Psoas muscle (tissue), 8 donors: ENCODE results near the gene PNLIP. TPM values are rescaled to one million over a fixed set of nuclear protein-coding genes. Genes with fewer than 3 reads are reported as not detected.

Experiments used
- ATAC-seq, 4 donors: fragments of 200-7000 bp; cut with Tn5 transposase; one replicate each; pipeline ENCODE4 v1.9.1; 2020; ENCODE audit warnings: moderate library complexity in 3 of 4, mild to moderate bottlenecking in 2 of 4
- DNase-seq, 2 donors: peaks; one replicate each; pipeline ENCODE4 v3.0.0-alpha.2; 2020
- H3K27ac ChIP-seq: fragments of 200-600 bp; one replicate; pipeline ENCODE4 v1.8.0; 2022
- H3K27me3 ChIP-seq, 3 donors: fragments of 200-600 bp in 1 of 3; one replicate each; pipeline versions ENCODE4 v1.6.1 to v1.8.0; 2013 to 2022; ENCODE audit warnings: low read length in 2 of 3, mild to moderate bottlenecking in 2 of 3, moderate library complexity in 1 of 3; ENCODE audit not compliant: insufficient read depth in 3 of 3
- H3K36me3 ChIP-seq, 2 donors: fragments of 200-600 bp in 1 of 2; one replicate each; pipeline versions ENCODE4 v1.6.1 to v1.8.0; 2013 to 2022; ENCODE audit warnings: low read depth in 1 of 2, mild to moderate bottlenecking in 1 of 2, moderate library complexity in 1 of 2; ENCODE audit not compliant: insufficient read depth in 1 of 2
- H3K4me1 ChIP-seq: fragments of 200-600 bp; one replicate; pipeline ENCODE4 v1.8.0; 2022
- H3K4me3 ChIP-seq: fragments of 200-600 bp; one replicate; pipeline ENCODE4 v1.8.0; 2022; ENCODE audit warnings: mild to moderate bottlenecking
- H3K9me3 ChIP-seq: fragments of 200-600 bp; one replicate; pipeline ENCODE4 v1.8.0; 2022
- CTCF ChIP-seq: fragments of 200-600 bp; IDR thresholded peaks from one replicate; pipeline ENCODE4 v1.8.0; 2022; ENCODE audit warnings: antibody characterized with exemption
- whole genome bisulfite sequencing, 3 donors: extraction: QIAGEN DNeasy Blood & Tissue Kit; methylation state at CpG; one replicate each; pipeline versions ENCODE4 v1.1.6 to v1.1.7; 2013; 5-methylcytosine and 5-hydroxymethylcytosine counted together
- intact Hi-C, 2 donors: fragments of 100-400 bp; cut with DNase I; formaldehyde crosslinking; loops; one replicate each; pipeline versions ENCODE4 v1.11.0 to v1.14.2; 2022
- polyA plus RNA-seq, 3 donors: library from polyadenylated mRNA; stranded (reverse); fragments of 200-250 nt; gene quantifications; one replicate each; pipeline ENCODE4 v1.2.3, GENCODE V29; 2013
- total RNA-seq, 4 donors: library from RNA; stranded (reverse); fragmentation: NEBNext Ultra II Directional in 2 of 4; extraction: Animal tissue kit (Norgen Biotek cat#: 25700) in 2 of 4; gene quantifications; one replicate each; pipeline versions ENCODE4 v1.2.1 to v1.2.4, GENCODE V29; 2021 to 2023
- donor health status: healthy with polysubstance abuse.
- donor health status: DM: no; HTN: no; CAD: no; lungs with moderate emphysema.
- donor health status: Bipolar disorder and iron deficiency.
- donor health status: healthy.
- donor health status: DM: yes; HTN: yes; CAD: no.
- donor health status: DM: no; HTN: no; CAD: no.
- donor health status: DM: no; HTN: no; CAD: no.
- donor health status: DM: yes; HTN: yes; CAD: no.

PNLIP gene
- total and polyA plus RNA-seq, 7 donors = 0.03 to 3.5 (median 0.15) TPM; not detected in 2

- Histone ChIP-seq H3K4me1 (no peaks in the 10 kb centered on the region), H3K36me3 (no peaks in the 10 kb centered on the region), H3K27ac (no peak overlapping the region), H3K27me3 (no peaks in the 10 kb centered on the region), H3K4me3 (no peak overlapping the region), H3K9me3 (no peaks in the 10 kb centered on the region)
- no peak for ATAC-seq
- no peak for TF ChIP-seq CTCF
- 82 to 91% (median 86%) methylated on average over 1 of the region's 1 CpG for WGBS, 3 donors
- intact Hi-C loops = no loop called here
- DNase-seq = no peak
These were observed 609 bp upstream of the PNLIP start for GRCh38 chr10:116545122-116545521.

- H3K4me1 ChIP-seq = no peaks in the 10 kb centered on the region
- no peaks in the 10 kb centered on the region for H3K27me3 ChIP-seq
- no peak for DNase-seq
- no peak for ATAC-seq
- H3K27ac ChIP-seq = no peak overlapping the region
- no peaks in the 10 kb centered on the region for H3K9me3 ChIP-seq
- intact Hi-C loops = no loop called here
- H3K4me3 ChIP-seq = no peak overlapping the region
- H3K36me3 ChIP-seq = no peaks in the 10 kb centered on the region
- no peak for TF ChIP-seq CTCF
- 86% methylated on average over 5 of the region's 5 CpGs for WGBS, 3 donors
These were observed 2.6 kb downstream of the PNLIP start for GRCh38 chr10:116548301-116548700.

- no peak overlapping the region for H3K27ac ChIP-seq
- WGBS, 3 donors = 89 to 91% (median 90%) methylated on average over 13 of the region's 13 CpGs
- no peak for TF ChIP-seq CTCF
These were observed 7.7 kb downstream of the PNLIP start for GRCh38 chr10:116553378-116553980.

GRCh38 chr10:116554628-116555027 is 8.9 kb downstream of the PNLIP start:
- intact Hi-C loops = no loop called here
- Histone ChIP-seq H3K27ac (no peak overlapping the region), H3K9me3 (no peaks in the 10 kb centered on the region), H3K4me3 (no peak overlapping the region), H3K4me1 (no peaks in the 10 kb centered on the region), H3K27me3 (no peaks in the 10 kb centered on the region), H3K36me3 (no peaks in the 10 kb centered on the region)
- no peak for TF ChIP-seq CTCF
- WGBS, 3 donors = 48 to 50% (median 49%) methylated on average over 5 of the region's 5 CpGs
- ATAC-seq (no peak), DNase-seq (no peak)

More at GRCh38 chr10:116553378-116553980, 7.7 kb downstream of the PNLIP start:
- no peak overlapping the region for H3K4me3 ChIP-seq
- H3K27me3 ChIP-seq = no peaks in the 10 kb centered on the region
- H3K9me3 ChIP-seq = no peaks in the 10 kb centered on the region
- intact Hi-C loops = no loop called here
- DNase-seq (no peak), ATAC-seq (no peak)
- H3K4me1 ChIP-seq = no peaks in the 10 kb centered on the region
- H3K36me3 ChIP-seq = no peaks in the 10 kb centered on the region

- ATAC-seq = no peak
- H3K4me1 ChIP-seq = no peaks in the 10 kb centered on the region
- no peaks in the 10 kb centered on the region for H3K36me3 ChIP-seq
- intact Hi-C loops = no loop called here
- no peaks in the 10 kb centered on the region for H3K27me3 ChIP-seq
- TF ChIP-seq CTCF = no peak
- no peak overlapping the region for H3K27ac ChIP-seq
- no peak for DNase-seq
- 69 to 73% (median 72%) methylated on average over 6 of the region's 6 CpGs for WGBS, 3 donors
- no peak overlapping the region for H3K4me3 ChIP-seq
- no peaks in the 10 kb centered on the region for H3K9me3 ChIP-seq
These were observed 10.1 kb downstream of the PNLIP start for GRCh38 chr10:116555880-116556279.
